Right hindlimb (tissue), 1 donor: ENCODE results near the gene DEPDC5.

Experiments
- DNase-seq: peaks from one replicate; pipeline ENCODE4 v3.0.0-alpha.2; 2018

DEPDC5 gene

DNA sequence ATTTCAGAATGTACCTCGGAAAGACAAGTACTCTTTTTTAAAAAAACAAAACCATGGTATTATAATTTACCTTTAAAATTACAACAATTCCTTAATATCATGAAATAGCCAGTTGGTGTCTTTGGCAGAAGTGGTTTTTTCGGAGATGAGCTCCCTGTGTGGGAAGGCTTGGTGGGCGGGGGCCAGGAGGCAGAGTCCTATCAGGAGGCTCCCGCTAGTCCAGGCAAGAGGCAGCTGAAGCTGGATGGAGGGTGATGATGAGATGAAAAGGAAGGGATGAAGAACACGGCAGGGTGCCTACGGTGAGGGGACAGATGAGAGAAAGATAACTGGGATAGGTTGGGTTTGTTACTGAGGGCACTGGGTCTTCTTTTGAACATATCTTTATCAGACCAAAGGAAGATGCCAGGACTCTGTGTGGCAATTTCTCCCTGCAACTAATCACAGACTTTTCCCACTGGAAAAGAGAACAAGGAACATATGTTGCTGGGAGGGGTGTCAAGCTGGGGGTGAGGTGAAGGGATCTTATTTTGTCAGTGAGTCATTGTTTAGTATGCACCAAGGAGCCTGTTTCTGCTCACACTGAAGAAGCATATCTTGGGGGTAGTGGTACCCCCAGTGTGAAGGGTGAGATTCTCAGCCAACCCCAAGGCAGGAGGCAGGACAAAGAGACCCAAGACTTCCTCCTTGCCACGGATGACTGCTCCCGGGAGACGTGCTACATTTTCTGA lies 99.0 kb downstream of the DEPDC5 start:
- no peak for DNase-seq

- no peak for DNase-seq
These were observed 100.1 kb downstream of the DEPDC5 start for GRCh38 chr22:31853736-31854495.

GRCh38 chr22:31857247-31857646 lies 103.4 kb downstream of the DEPDC5 start:
- no peak for DNase-seq

GRCh38 chr22:31861226-31861840 lies 107.5 kb downstream of the DEPDC5 start:
- no peak for DNase-seq

DNA sequence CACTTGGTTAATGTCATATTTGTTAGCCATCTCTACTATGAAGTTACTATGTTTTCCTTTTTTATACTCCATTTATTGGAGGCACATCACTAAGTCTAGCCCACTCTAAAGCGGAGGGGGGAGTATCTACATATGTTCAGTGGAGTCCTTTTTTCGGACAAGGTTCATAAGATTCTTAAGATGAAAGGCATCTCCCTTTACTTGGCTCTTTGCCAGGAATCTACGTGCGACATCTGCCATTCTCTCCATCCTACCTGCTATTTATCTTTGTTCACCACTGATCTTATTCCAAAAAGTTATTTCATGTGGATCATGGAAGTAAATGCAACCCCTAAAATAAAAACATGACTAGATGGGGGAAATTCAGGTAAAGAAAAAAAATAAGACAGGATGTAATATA lies 113.1 kb downstream of the DEPDC5 start:
- DNase-seq: no peak

- no peak for DNase-seq
These were observed 113.8 kb downstream of the DEPDC5 start for GRCh38 chr22:31867386-31868153.

DNA sequence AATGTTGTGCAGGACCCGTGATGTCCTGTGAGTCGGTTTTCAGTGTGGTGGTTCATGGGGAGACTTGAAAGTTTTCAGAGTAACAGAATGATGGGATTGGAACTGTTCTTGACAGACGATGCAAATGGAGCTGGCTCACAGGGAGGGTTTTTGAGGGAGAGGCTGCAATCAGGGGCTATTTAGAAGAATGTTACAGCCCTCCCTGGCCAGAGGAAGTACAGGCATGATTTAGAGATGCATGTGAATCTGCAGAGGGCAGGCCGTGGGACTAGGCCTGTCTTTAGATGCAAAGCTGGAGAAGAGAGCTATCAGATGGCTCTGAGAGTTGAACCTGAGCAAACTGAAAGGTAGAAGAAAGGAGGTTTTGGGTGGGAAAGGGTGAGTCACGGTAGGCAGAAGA lies 115.9 kb downstream of the DEPDC5 start:
- DNase-seq: no peak

DNA sequence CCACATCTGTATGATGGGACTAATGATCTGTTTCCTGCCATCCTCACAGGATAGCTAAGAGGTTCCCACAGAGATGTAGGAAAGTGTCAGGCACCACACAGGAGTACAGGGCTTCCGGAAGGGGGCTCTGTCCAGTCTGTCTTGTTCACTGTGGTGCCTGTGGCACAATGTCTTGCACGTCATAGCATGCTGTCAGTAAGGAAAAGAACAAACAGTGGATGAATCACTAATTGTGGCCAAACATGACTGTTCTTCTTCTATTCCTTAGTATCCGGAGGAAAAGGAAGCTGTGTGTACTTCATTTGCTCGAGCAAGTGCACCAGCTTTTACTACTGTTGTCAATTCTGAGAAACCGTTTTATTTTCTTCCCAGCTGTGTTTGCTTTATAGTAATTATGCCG lies 117.1 kb downstream of the DEPDC5 start:
- no peak for DNase-seq

GRCh38 chr22:31871480-31871879 lies 117.7 kb downstream of the DEPDC5 start:
- DNase-seq: no peak

DNA sequence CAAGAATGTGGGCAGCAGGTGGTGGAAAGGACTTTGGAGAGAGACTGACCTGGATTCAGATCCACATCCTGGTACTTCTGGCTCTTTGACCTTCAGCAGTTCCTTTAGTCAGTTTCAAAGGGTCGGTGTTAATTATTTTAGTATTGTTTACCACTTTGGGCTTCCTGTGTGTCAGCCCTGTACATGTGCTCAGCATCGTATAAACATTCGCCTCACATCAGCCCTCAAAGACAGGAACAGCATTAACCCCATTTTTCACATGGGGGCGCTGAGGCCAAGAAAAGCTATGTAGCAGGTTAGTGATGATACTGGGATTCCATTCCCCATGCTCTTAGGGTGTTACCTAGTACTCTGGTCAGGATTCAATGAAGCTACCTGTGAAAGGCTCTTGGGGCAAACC lies 118.4 kb downstream of the DEPDC5 start:
- no peak for DNase-seq

DNA sequence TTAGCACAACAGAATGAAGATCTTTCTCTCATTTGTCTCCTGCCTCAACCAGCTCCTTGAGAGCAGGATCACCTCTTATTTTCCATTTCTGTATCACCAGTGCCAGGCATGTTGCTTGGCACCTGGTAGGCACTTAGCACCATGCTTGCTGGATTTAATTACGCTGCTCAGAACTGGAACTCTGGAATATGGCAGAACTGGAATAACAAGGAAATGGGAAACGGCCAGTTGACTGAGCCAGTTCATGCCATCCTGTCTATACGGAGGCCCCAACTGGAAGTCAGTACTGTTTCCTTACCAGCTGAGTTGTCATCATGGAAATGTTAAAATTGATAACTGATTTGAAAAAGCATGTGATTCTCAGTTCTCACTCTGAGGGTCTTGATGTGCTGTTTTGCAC lies 121.0 kb downstream of the DEPDC5 start:
- no peak for DNase-seq

DNA sequence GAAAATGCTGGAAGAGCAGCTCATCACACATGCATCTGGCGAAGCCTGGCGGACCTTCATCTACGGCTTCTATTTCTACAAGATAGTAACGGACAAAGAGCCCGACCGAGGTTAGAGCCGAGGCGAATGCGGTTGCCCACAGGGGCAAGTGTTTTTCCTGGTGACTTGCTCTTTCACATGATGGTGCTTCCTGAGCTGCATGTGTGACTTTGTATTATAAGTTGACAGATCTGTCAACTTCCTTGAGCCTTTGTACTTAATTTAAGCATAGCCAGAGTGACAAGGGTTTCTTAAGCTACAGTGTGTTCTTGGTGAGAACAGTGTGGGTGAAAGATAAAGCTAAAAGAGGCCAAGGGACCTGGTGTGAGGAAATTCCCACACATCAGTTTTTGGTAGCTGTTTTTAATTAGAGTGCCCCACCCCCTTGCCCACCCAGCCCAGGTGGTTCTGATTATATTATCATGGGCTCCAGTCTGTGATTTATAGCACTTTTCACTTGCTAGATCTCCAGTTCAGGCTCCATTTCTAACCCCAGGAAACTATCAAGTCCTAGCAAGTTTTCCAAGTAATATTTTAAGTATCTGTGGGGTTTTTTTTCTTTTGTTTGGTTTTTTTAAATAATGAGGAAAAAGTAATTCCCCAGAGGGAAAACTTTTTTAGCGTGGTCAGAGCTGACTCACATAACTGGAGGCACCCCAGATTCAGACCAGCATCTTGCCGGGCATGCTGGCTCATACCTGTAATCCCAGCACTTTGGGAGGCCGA lies 122.5 kb downstream of the DEPDC5 start:
- no peak for DNase-seq

GRCh38 chr22:31879585-31879984 lies 125.8 kb downstream of the DEPDC5 start:
- DNase-seq: no peak

- no peak for DNase-seq
These were observed 127.4 kb downstream of the DEPDC5 start for GRCh38 chr22:31881200-31881599.

- no peak for DNase-seq
These were observed 128.0 kb downstream of the DEPDC5 start for GRCh38 chr22:31881865-31882264.

DNA sequence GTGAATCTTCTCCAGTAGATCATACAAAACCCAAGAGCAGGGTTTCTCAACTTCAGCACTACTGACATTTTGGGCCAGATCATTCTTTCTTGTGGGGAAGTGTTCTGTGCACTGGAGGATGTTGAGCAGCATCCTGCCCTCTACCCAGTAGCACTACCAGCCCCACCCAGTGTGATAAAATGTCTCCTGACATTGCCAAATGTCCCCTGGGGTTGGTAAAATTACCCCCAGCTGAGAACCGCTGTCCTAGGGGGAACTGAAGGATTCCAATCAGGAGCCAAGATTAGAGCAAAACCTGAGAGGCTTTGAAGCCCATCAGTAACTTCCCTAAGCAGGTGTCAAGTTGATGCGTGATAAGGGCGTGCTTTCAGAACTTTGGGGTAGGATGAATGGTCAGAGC lies 129.2 kb downstream of the DEPDC5 start:
- no peak for DNase-seq

DNA sequence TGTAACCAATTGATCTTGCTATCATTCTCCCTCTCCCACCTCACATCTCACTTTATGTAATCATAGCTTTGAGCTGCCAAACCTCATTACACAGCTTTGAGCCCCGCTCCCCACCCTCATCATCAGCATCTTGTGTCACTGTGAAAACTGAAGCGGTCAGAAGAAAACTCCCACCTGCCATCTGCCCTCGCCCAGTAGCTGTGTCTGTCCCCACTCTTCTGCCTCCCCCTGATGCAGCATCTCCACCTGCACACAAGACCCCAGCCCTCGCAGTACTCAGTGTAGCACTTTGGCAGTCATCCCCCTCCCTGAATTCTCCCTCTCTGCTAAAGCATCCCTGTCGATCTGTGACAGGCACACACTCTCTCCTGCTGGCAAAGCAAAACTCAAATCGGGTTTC lies 130.2 kb downstream of the DEPDC5 start:
- no peak for DNase-seq

- DNase-seq: no peak
These were observed 137.7 kb downstream of the DEPDC5 start for GRCh38 chr22:31891366-31892079.

GRCh38 chr22:31892080-31892433 lies 138.2 kb downstream of the DEPDC5 start:
- no peak for DNase-seq

- peak; percentile 67 for DNase-seq
These were observed 139.6 kb downstream of the DEPDC5 start for GRCh38 chr22:31893460-31893859.

GRCh38 chr22:31895411-31896123 lies 141.7 kb downstream of the DEPDC5 start:
- no peak for DNase-seq
